ENCODE results near the gene ZFR.
A peak's percentile ranks its signal among the peaks of the same experiment; 100 is the strongest.
"Not testable (repeated sequence)": the region's sequence is repeated elsewhere in the genome, so short reads cannot be mapped to it uniquely, and the experiment has no call there.

The ZFR gene

GRCh38 chr5:32465076-32465475 is 20.5 kb upstream of the ZFR start:
- H3K4me3 Mint-ChIP-seq: no peak overlapping the region
- ATAC-seq (replicated peaks; ENCODE audit: extremely low read depth, poor library complexity, severe bottlenecking) (no peak), DNase-seq (ENCODE audit: low spot score in 2 of 2) (no peak)
- no peak overlapping the region for H3K27ac Mint-ChIP-seq (ENCODE audit: low read depth)
- H3K4me1 Mint-ChIP-seq: no peaks in the 10 kb centered on the region
- no peaks in the 10 kb centered on the region for H3K27me3 Mint-ChIP-seq
- H3K36me3 Mint-ChIP-seq (ENCODE audit: insufficient read depth): no peaks in the 10 kb centered on the region
- no peaks in the 10 kb centered on the region for H3K9me3 Mint-ChIP-seq

- no peak for ATAC-seq (replicated peaks; ENCODE audit: extremely low read depth, poor library complexity, severe bottlenecking)
- no peak for DNase-seq (ENCODE audit: low spot score in 2 of 2)
- no peaks in the 10 kb centered on the region for H3K9me3 Mint-ChIP-seq
These were observed 18.1 kb upstream of the ZFR start for GRCh38 chr5:32462618-32463017.

GRCh38 chr5:32461441-32462120 is 17.0 kb upstream of the ZFR start:
- no peak overlapping the region for H3K4me3 Mint-ChIP-seq

More at GRCh38 chr5:32462618-32463017, 18.1 kb upstream of the ZFR start:
- Mint-ChIP-seq H3K27ac (ENCODE audit: low read depth) (no peak overlapping the region), H3K4me1 (no peaks in the 10 kb centered on the region), H3K4me3 (no peak overlapping the region), H3K27me3 (no peaks in the 10 kb centered on the region), H3K36me3 (ENCODE audit: insufficient read depth) (no peaks in the 10 kb centered on the region)

GRCh38 chr5:32460702-32461101 is 16.2 kb upstream of the ZFR start:
- Mint-ChIP-seq H3K4me3 (no peak overlapping the region), H3K9me3 (no peaks in the 10 kb centered on the region), H3K36me3 (ENCODE audit: insufficient read depth) (no peaks in the 10 kb centered on the region), H3K27ac (ENCODE audit: low read depth) (no peak overlapping the region), H3K27me3 (peaks cover 11% of the 10 kb centered on the region), H3K4me1 (no peaks in the 10 kb centered on the region)
- no peak for ATAC-seq (replicated peaks; ENCODE audit: extremely low read depth, poor library complexity, severe bottlenecking)
- no peak for DNase-seq (ENCODE audit: low spot score in 2 of 2)

More at GRCh38 chr5:32461441-32462120, 17.0 kb upstream of the ZFR start:
- Mint-ChIP-seq H3K9me3 (no peaks in the 10 kb centered on the region), H3K27ac (ENCODE audit: low read depth) (no peak overlapping the region), H3K36me3 (ENCODE audit: insufficient read depth) (no peaks in the 10 kb centered on the region), H3K4me1 (no peaks in the 10 kb centered on the region), H3K27me3 (peaks cover 5% of the 10 kb centered on the region)
- ATAC-seq (replicated peaks; ENCODE audit: extremely low read depth, poor library complexity, severe bottlenecking): no peak
- DNase-seq (ENCODE audit: low spot score in 2 of 2): no peak

- DNase-seq (ENCODE audit: low spot score in 2 of 2) (no peak), ATAC-seq (replicated peaks; ENCODE audit: extremely low read depth, poor library complexity, severe bottlenecking) (no peak)
- no peak overlapping the region for H3K4me3 Mint-ChIP-seq
- H3K4me1 Mint-ChIP-seq: no peaks in the 10 kb centered on the region
- no peaks in the 10 kb centered on the region for H3K9me3 Mint-ChIP-seq
- no peak overlapping the region for H3K27ac Mint-ChIP-seq (ENCODE audit: low read depth)
- H3K27me3 Mint-ChIP-seq: peaks cover 11% of the 10 kb centered on the region
- no peaks in the 10 kb centered on the region for H3K36me3 Mint-ChIP-seq (ENCODE audit: insufficient read depth)
These were observed 14.4 kb upstream of the ZFR start for GRCh38 chr5:32458880-32459495.

- Mint-ChIP-seq H3K27me3 (peaks cover 11% of the 10 kb centered on the region), H3K27ac (ENCODE audit: low read depth) (no peak overlapping the region), H3K4me1 (no peaks in the 10 kb centered on the region), H3K4me3 (no peak overlapping the region), H3K9me3 (no peaks in the 10 kb centered on the region), H3K36me3 (ENCODE audit: insufficient read depth) (no peaks in the 10 kb centered on the region)
- DNase-seq (ENCODE audit: low spot score in 2 of 2) (no peak), ATAC-seq (replicated peaks; ENCODE audit: extremely low read depth, poor library complexity, severe bottlenecking) (no peak)
These were observed 10.8 kb upstream of the ZFR start for GRCh38 chr5:32455311-32455710.

- H3K27me3 Mint-ChIP-seq: peaks cover 11% of the 10 kb centered on the region
- H3K36me3 Mint-ChIP-seq (ENCODE audit: insufficient read depth): no peaks in the 10 kb centered on the region
- H3K27ac Mint-ChIP-seq (ENCODE audit: low read depth): no peak overlapping the region
- DNase-seq (ENCODE audit: low spot score in 2 of 2): no peak
- no peak for ATAC-seq (replicated peaks; ENCODE audit: extremely low read depth, poor library complexity, severe bottlenecking)
- H3K4me1 Mint-ChIP-seq: no peaks in the 10 kb centered on the region
- H3K9me3 Mint-ChIP-seq: no peaks in the 10 kb centered on the region
- H3K4me3 Mint-ChIP-seq: no peak overlapping the region
These were observed 10.3 kb upstream of the ZFR start for GRCh38 chr5:32454821-32455220.

GRCh38 chr5:32453916-32454315 is 9.4 kb upstream of the ZFR start:
- DNase-seq (ENCODE audit: low spot score in 2 of 2) (no peak), ATAC-seq (replicated peaks; ENCODE audit: extremely low read depth, poor library complexity, severe bottlenecking) (no peak)
- H3K27ac Mint-ChIP-seq (ENCODE audit: low read depth): no peak overlapping the region
- peaks cover 11% of the 10 kb centered on the region for H3K27me3 Mint-ChIP-seq
- H3K4me1 Mint-ChIP-seq: no peaks in the 10 kb centered on the region
- H3K9me3 Mint-ChIP-seq: no peaks in the 10 kb centered on the region
- no peak overlapping the region for H3K4me3 Mint-ChIP-seq
- H3K36me3 Mint-ChIP-seq (ENCODE audit: insufficient read depth): no peaks in the 10 kb centered on the region

GRCh38 chr5:32452316-32452715 is 7.8 kb upstream of the ZFR start:
- peaks cover 11% of the 10 kb centered on the region for H3K27me3 Mint-ChIP-seq
- H3K36me3 Mint-ChIP-seq (ENCODE audit: insufficient read depth); ATAC-seq (replicated peaks; ENCODE audit: extremely low read depth, poor library complexity, severe bottlenecking); H3K9me3 Mint-ChIP-seq; H3K4me1 Mint-ChIP-seq; DNase-seq (ENCODE audit: low spot score in 2 of 2); H3K27ac Mint-ChIP-seq (ENCODE audit: low read depth); H3K4me3 Mint-ChIP-seq: not testable (repeated sequence)

GRCh38 chr5:32450952-32451351 is 6.4 kb upstream of the ZFR start:
- Mint-ChIP-seq H3K4me1 (no peaks in the 10 kb centered on the region), H3K36me3 (ENCODE audit: insufficient read depth) (no peaks in the 10 kb centered on the region), H3K4me3 (no peak overlapping the region), H3K27ac (ENCODE audit: low read depth) (no peak overlapping the region), H3K27me3 (no peaks in the 10 kb centered on the region), H3K9me3 (no peaks in the 10 kb centered on the region)
- no peak for DNase-seq (ENCODE audit: low spot score in 2 of 2)
- ATAC-seq (replicated peaks; ENCODE audit: extremely low read depth, poor library complexity, severe bottlenecking): no peak

- Mint-ChIP-seq H3K36me3 (ENCODE audit: insufficient read depth) (peaks cover 5% of the 10 kb centered on the region), H3K4me3 (no peak overlapping the region), H3K27me3 (no peaks in the 10 kb centered on the region), H3K27ac (ENCODE audit: low read depth) (no peak overlapping the region), H3K9me3 (no peaks in the 10 kb centered on the region), H3K4me1 (peaks cover 5% of the 10 kb centered on the region)
- ATAC-seq (replicated peaks; ENCODE audit: extremely low read depth, poor library complexity, severe bottlenecking) (no peak), DNase-seq (ENCODE audit: low spot score in 2 of 2) (no peak)
These were observed 4.7 kb upstream of the ZFR start for GRCh38 chr5:32449262-32449661.

GRCh38 chr5:32446630-32447029 is 2.1 kb upstream of the ZFR start:
- Mint-ChIP-seq H3K36me3 (ENCODE audit: insufficient read depth) (peaks cover 14% of the 10 kb centered on the region), H3K27ac (ENCODE audit: low read depth) (no peak overlapping the region), H3K9me3 (no peaks in the 10 kb centered on the region), H3K4me1 (peaks cover 23% of the 10 kb centered on the region), H3K27me3 (no peaks in the 10 kb centered on the region), H3K4me3 (peak overlapping the region; percentile 27)
- DNase-seq (ENCODE audit: low spot score in 2 of 2): no peak
- ATAC-seq (replicated peaks; ENCODE audit: extremely low read depth, poor library complexity, severe bottlenecking): no peak

GRCh38 chr5:32445831-32446614 is 1.5 kb upstream of the ZFR start:
- Mint-ChIP-seq H3K4me1 (peaks cover 26% of the 10 kb centered on the region), H3K27me3 (no peaks in the 10 kb centered on the region), H3K4me3 (peak overlapping the region; percentile 92), H3K36me3 (ENCODE audit: insufficient read depth) (peaks cover 14% of the 10 kb centered on the region), H3K9me3 (no peaks in the 10 kb centered on the region), H3K27ac (ENCODE audit: low read depth) (peak overlapping the region; percentile 22)
- no peak for DNase-seq (ENCODE audit: low spot score in 2 of 2)
- ATAC-seq (replicated peaks; ENCODE audit: extremely low read depth, poor library complexity, severe bottlenecking): no peak
